ENCODE data around the gene NME5.

Gene NME5

GRCh38 chr5:138111181-138111580, 28.0 kb downstream of the NME5 start:
- no peak for TF ChIP-seq CTCF (IDR thresholded peaks at IDR 0.05; ENCODE audit: low read depth, low read length, missing control alignments)
- H3K4me3 ChIP-seq (ENCODE audit: low read depth, low read length): no peak overlapping the region
- DNase-seq (ENCODE audit: low read depth): no peak

- H3K4me3 ChIP-seq (ENCODE audit: low read depth, low read length): no peak overlapping the region
- no peak for DNase-seq (ENCODE audit: low read depth)
- no peak for TF ChIP-seq CTCF (IDR thresholded peaks at IDR 0.05; ENCODE audit: low read depth, low read length, missing control alignments)
Measured at GRCh38 chr5:138110266-138110963, 28.8 kb downstream of the NME5 start.

GRCh38 chr5:138109463-138110265, 29.6 kb downstream of the NME5 start:
- H3K4me3 ChIP-seq (ENCODE audit: low read depth, low read length): no peak overlapping the region
- TF ChIP-seq CTCF (IDR thresholded peaks at IDR 0.05; ENCODE audit: low read depth, low read length, missing control alignments): no peak
- DNase-seq (ENCODE audit: low read depth): no peak

- no peak overlapping the region for H3K4me3 ChIP-seq (ENCODE audit: low read depth, low read length)
- no peak for TF ChIP-seq CTCF (IDR thresholded peaks at IDR 0.05; ENCODE audit: low read depth, low read length, missing control alignments)
- no peak for DNase-seq (ENCODE audit: low read depth)
Measured at GRCh38 chr5:138107213-138107612, 32.0 kb downstream of the NME5 start.

GRCh38 chr5:138105709-138106108, 33.5 kb downstream of the NME5 start:
- TF ChIP-seq CTCF (IDR thresholded peaks at IDR 0.05; ENCODE audit: low read depth, low read length, missing control alignments): no peak
- no peak overlapping the region for H3K4me3 ChIP-seq (ENCODE audit: low read depth, low read length)
- no peak for DNase-seq (ENCODE audit: low read depth)

GRCh38 chr5:138103319-138103637, 36.0 kb downstream of the NME5 start:
- no peak overlapping the region for H3K4me3 ChIP-seq (ENCODE audit: low read depth, low read length)
- no peak for DNase-seq (ENCODE audit: low read depth)
- no peak for TF ChIP-seq CTCF (IDR thresholded peaks at IDR 0.05; ENCODE audit: low read depth, low read length, missing control alignments)

Data from GM12864 (cell line).